ENCODE data around the gene IL1RL1. TPM values are rescaled to one million over a fixed set of nuclear protein-coding genes. Genes with fewer than 3 reads are reported as not detected.

Gene IL1RL1
- total RNA-seq, 1 donor from 2014 or later: 65.8 TPM

- no peak for FAIRE-seq
- TF ChIP-seq CTCF (IDR thresholded peaks at IDR 0.05; ENCODE audit: insufficient read depth, low read length, severe bottlenecking): no peak
These were observed 35.2 kb downstream of the IL1RL1 start for GRCh38 chr2:102346381-102347130.

GRCh38 chr2:102350137-102350793, 38.9 kb downstream of the IL1RL1 start:
- no peak overlapping the region for H3K4me3 ChIP-seq (ENCODE audit: low read depth, low read length)
- peak; percentile 83 for FAIRE-seq
- H3K36me3 ChIP-seq (ENCODE audit: control insufficient read depth, insufficient read depth, low read length): no peaks in the 10 kb centered on the region
- no peak for DNase-seq (ENCODE audit: low read depth)
- no peaks in the 10 kb centered on the region for H3K27me3 ChIP-seq (ENCODE audit: control insufficient read depth, insufficient read depth, low read length)
- TF ChIP-seq CTCF (IDR thresholded peaks at IDR 0.05; ENCODE audit: insufficient read depth, low read length, severe bottlenecking): no peak

More at GRCh38 chr2:102346381-102347130, 35.2 kb downstream of the IL1RL1 start:
- DNase-seq (ENCODE audit: low read depth): no peak
- H3K4me3 ChIP-seq (ENCODE audit: low read depth, low read length): no peak overlapping the region
- no peaks in the 10 kb centered on the region for H3K36me3 ChIP-seq (ENCODE audit: control insufficient read depth, insufficient read depth, low read length)
- no peaks in the 10 kb centered on the region for H3K27me3 ChIP-seq (ENCODE audit: control insufficient read depth, insufficient read depth, low read length)

- peak within 1 kb of the TSS; percentile 62 for H3K4me3 ChIP-seq (ENCODE audit: low read depth, low read length)
- no peaks in the 10 kb centered on the region for H3K36me3 ChIP-seq (ENCODE audit: control insufficient read depth, insufficient read depth, low read length)
- peak; percentile 82 for TF ChIP-seq CTCF (IDR thresholded peaks at IDR 0.05; ENCODE audit: insufficient read depth, low read length, severe bottlenecking)
- no peak for FAIRE-seq
- DNase-seq (ENCODE audit: low read depth): peak; percentile 47
- H3K27me3 ChIP-seq (ENCODE audit: control insufficient read depth, insufficient read depth, low read length): no peaks in the 10 kb centered on the region
These were observed 44.4 kb downstream of the IL1RL1 start, which contains the start of gene IL18R1 for GRCh38 chr2:102355526-102356380. TSS of gene IL18R1 (plus strand) at chr2:102355796. CDS start at chr2:102362661, 6,865 bp downstream.

DNA sequence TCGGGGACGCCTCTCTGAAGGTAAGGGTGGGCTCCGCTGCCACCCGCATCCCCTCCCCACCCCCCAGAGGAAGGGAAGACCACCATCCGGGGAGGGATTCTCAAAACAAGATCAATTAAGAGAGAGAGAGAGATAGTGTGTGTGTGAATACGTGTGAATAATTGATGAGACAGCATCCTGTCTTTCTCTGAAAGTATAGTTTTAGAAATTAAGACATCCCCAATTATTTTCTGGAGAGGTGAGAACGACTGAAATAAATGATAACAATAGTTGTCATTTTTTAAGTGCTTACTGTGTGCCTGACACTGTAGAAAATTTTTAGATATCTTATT, 45.0 kb downstream of the IL1RL1 start:
- no peak for TF ChIP-seq CTCF (IDR thresholded peaks at IDR 0.05; ENCODE audit: insufficient read depth, low read length, severe bottlenecking)
- FAIRE-seq (no peak), DNase-seq (ENCODE audit: low read depth) (peak; percentile 3)
- H3K36me3 ChIP-seq (ENCODE audit: control insufficient read depth, insufficient read depth, low read length): no peaks in the 10 kb centered on the region
- H3K27me3 ChIP-seq (ENCODE audit: control insufficient read depth, insufficient read depth, low read length): no peaks in the 10 kb centered on the region
- H3K4me3 ChIP-seq (ENCODE audit: low read depth, low read length): peak overlapping the region; percentile 62

GRCh38 chr2:102356741-102357140, 45.4 kb downstream of the IL1RL1 start:
- TF ChIP-seq CTCF (IDR thresholded peaks at IDR 0.05; ENCODE audit: insufficient read depth, low read length, severe bottlenecking): no peak
- Histone ChIP-seq H3K4me3 (ENCODE audit: low read depth, low read length) (no peak overlapping the region), H3K36me3 (ENCODE audit: control insufficient read depth, insufficient read depth, low read length) (no peaks in the 10 kb centered on the region), H3K27me3 (ENCODE audit: control insufficient read depth, insufficient read depth, low read length) (no peaks in the 10 kb centered on the region)
- FAIRE-seq (no peak), DNase-seq (ENCODE audit: low read depth) (no peak)
